HG03469 (cell line): Measurements from ENCODE around the gene FOXL1.

ENCODE experiments used
- ATAC-seq: cut with Tn5 transposase; IDR thresholded peaks from one replicate; pipeline ENCODE4 v1.9.1; 2021; ENCODE audit warnings: mild to moderate bottlenecking, moderate library complexity, moderate number of reproducible peaks; ENCODE audit not compliant: unreplicated experiment

FOXL1 gene

DNA sequence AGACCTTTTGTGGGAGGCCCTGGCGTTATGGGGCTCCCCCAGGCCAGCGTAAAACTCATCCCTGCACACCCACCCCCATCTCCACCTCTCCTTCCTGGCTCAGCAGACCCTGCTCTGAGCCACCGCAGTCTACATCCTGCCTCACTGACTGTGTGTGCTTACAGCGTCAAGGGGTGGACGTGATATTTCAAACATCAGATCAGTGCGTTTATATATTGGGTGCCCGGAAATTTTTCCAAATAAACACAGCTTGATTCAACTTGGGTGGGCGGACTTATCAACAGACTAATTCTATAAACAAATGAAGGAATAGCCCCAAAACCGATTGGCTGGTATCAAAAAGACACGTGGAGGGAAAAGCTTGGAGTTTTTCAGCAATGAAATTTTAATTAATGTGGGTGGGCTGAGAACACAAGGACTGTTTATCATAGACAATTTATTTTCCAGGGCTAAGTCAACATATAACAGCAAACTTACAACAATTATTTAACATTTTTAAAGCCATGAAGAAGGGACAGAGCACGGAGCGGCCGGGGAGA is at the start of gene FOXL1:
FOXL1 (plus strand) TSS at position 489 of the 539 bp plus-strand sequence. CDS start 175 bp downstream, outside the sequence.
- ATAC-seq: no peak

- ATAC-seq: no peak
Measured at GRCh38 chr16:86529160-86529559, 49.2 kb upstream of the FOXL1 start.

DNA sequence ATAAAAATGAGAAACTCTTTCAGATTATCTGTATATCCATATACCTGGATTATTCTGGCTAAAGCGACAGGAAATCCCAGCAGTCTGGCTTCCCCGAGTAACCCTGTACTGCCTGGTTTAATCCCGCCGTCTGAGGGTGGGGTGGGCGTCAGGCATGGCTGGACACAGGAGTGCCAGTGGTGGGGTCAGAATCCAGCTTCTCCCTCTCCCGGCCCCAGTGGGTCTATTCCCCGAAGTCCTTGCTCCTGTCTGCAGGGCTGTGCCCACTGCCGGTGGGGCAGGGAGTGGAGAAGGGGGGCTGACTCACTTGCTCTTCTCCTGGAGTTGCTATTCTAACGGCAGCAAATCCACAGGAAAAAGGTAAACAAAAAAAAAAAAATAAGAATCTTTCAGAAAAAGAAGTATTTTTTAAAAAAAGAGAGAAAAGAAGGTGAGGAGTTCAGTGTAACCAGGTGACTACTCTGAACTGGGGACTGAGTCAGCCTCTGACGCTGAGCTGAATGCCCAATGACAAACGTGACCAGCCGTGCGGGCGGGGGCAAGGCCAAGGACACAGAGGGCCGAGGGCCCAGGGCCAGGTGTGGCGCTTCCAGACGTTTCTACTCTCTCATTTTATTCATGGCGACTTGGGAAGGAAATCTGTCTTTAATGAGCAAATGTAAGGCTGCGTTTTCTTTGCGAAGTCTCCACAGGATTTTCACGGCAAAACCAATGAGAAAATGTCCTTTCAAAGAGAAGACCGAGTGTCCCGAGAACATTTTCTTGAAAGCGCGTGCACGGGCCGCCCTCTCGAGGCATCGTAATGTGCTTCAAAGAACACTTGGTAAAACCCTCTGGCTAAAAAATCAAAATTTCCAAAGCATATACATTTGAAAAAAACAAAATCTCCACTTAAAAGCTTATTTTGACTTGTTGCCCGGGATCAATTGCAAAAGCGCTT is 47.8 kb upstream of the FOXL1 start:
- no peak for ATAC-seq

DNA sequence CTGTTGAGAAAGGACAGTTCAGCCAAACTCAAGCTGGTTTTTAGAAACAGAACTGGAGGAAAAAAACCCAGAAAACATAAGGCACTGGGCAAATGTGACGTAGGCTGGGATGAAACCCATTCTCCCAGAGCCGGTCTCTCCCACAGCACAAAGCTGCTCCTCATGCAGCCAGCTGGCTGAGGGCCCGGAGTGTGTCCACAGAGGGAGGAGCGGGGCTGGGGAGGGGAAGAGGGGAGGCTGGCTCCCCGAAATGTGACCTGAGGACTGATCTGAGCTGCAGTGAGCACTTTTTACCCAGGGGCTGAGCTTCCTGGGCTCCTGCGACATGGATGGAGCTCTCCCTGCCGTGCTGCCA is 47.2 kb upstream of the FOXL1 start:
- ATAC-seq: no peak

DNA sequence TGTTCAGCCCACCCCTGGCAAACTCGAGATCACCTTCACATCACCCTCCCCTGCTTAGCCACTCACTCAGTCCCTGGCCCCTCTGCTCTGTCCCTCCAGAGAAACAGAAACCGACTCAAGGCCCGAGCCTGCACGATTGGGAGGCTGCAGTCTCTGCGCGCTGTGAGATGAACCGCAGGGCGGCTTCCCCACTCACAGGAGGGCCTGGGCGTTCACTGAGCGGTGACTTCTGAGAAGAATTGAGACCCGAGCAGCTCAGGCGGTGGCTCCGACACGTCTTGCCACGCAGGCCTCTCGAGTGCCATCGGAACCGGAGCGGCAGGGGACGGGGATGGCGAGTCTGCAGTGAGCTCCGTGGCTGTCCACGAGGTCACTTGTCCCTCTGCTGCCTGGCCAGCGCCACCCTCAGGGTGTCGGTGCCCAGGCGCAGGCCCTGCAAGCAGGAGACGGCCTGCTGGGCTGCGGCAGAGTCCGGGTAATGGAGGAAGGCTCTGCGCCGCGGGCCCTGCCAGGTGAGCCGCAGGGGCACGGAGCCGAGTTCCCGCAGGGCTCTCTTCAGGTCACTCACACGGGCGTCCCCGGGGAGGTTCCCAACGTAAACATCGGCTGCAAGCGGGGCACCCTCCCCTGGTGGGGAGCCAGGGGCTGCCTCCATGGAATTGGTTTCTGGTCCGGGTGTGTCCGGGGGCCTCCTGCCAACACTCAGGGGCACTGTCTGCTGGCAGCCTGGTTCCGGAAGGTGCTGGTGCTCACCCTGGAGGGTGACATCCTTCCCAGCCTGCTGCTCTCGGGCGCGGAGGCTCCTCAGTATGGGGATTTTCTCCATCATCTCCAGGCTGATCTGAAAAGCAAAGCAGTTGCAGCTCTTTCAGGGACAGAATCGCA is 46.5 kb upstream of the FOXL1 start:
- no peak for ATAC-seq

DNA sequence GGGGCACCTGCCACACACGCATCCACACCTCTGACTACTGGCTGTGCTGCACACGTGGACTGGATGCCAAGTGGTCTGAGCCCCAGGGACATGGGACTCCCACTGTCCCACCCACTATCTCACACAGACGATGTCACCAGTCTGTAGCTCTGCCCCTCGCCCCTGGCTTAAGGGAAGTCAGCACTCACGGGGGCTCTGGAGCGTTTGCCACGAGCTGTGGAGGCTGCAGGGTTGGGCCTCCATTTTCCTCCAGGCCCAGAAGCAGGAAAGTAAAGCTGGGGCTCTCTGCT is 45.9 kb upstream of the FOXL1 start:
- no peak for ATAC-seq

GRCh38 chr16:86533076-86533475 is 45.3 kb upstream of the FOXL1 start:
- ATAC-seq: no peak

- ATAC-seq: no peak
Measured at GRCh38 chr16:86533767-86534351, 44.5 kb upstream of the FOXL1 start.

GRCh38 chr16:86534779-86535615 is 43.4 kb upstream of the FOXL1 start:
- no peak for ATAC-seq

GRCh38 chr16:86536621-86537020 is 41.7 kb upstream of the FOXL1 start:
- ATAC-seq: no peak

DNA sequence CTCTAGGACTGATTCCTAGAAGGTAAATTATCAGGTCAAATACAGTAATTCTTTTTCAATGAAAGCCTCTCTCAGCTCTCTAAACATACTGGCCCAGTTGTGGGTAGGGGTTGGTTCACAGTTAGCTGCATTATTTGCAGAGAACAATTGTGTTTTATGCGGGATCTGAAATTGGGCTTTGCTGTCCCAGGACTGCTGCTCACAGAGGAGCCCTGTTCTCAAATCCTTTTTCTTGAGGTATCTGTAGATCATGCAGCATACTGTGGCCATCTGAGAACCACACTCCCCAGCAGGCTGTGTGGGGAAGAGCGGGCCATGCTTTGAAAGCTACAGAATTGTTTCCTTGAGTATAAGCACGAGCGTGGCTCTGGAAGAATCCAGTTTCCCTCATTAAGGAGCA is 40.9 kb upstream of the FOXL1 start:
- no peak for ATAC-seq

- no peak for ATAC-seq
Measured at GRCh38 chr16:86538196-86538780, 40.1 kb upstream of the FOXL1 start.

- ATAC-seq: no peak
Measured at GRCh38 chr16:86540894-86541293, 37.5 kb upstream of the FOXL1 start.

DNA sequence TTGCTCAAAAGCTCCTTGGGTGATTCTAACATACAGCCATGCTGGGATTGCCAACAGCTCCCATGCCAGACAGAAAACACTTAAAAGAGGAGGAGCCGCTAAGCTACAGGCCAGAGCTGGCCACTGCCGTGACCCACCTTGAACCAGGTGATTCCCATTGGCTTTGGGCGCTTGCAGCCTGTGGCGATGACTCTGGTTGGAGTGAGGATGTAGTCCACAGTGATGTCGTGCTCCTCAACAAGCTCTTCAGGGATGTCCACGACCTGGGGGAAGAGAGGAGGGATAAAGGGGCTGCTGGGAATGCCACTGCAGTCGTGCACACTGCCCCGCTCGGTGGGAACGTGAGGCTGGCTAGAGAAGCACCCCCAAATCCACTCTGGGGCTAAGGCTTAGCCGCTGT is 36.8 kb upstream of the FOXL1 start:
- no peak for ATAC-seq

- ATAC-seq: no peak
Measured at GRCh38 chr16:86542756-86543750, 35.3 kb upstream of the FOXL1 start.

DNA sequence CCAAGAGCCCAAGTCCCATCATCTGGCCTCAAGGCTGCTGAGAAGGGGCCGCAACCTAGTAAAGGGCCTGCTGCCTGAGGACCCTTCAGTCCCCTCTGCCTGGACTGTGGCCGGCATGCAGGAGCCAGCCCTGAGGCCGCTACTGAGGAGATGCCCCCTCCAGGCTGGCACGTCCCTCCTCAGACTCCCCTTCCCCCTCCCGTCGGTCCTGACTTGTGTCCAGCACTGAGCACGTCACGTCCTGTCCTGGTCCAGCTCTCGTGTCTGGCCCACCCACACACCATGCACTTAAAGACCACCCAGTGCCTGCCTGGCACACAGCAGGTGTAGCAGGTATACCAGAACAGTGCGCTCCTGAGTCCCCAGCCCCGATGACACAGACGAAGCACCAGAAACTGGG is 32.9 kb upstream of the FOXL1 start:
- no peak for ATAC-seq

- no peak for ATAC-seq
Measured at GRCh38 chr16:86545954-86546637, 32.3 kb upstream of the FOXL1 start.

DNA sequence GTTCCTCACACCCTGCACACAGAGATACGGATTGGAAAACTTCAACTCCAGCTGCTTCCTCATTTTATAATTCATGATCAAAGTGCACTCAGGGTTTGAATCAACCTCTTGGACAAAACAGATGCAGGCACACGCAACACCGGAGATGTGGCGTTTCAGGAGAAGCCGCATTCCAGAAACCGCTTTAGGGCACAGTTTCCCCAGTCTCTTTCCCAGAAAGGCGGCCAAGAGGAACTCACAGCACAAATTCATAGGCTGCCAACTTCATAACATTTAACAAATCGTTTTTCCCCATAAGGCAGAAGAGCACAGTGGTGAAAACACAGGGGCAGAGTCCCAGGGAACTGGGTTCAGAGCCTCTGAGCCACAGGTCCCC is 31.7 kb upstream of the FOXL1 start:
- ATAC-seq: no peak
